ENCODE data around the gene CPA2.

GRCh38 chr7:130273933-130274255 is 7.2 kb downstream of the CPA2 start:
- TF ChIP-seq CTCF (IDR thresholded peaks at IDR 0.05; ENCODE audit: low read depth, low read length) (no peak), MYC (IDR thresholded peaks at IDR 0.05; ENCODE audit: low read depth, low read length) (no peak), MAX (IDR thresholded peaks at IDR 0.05; ENCODE audit: low read depth, low read length) (no peak), POLR2A (IDR thresholded peaks at IDR 0.05; ENCODE audit: extremely low read depth, insufficient read length) (no peak)
